ENCODE measurements around the gene UNC5B.

DNA sequence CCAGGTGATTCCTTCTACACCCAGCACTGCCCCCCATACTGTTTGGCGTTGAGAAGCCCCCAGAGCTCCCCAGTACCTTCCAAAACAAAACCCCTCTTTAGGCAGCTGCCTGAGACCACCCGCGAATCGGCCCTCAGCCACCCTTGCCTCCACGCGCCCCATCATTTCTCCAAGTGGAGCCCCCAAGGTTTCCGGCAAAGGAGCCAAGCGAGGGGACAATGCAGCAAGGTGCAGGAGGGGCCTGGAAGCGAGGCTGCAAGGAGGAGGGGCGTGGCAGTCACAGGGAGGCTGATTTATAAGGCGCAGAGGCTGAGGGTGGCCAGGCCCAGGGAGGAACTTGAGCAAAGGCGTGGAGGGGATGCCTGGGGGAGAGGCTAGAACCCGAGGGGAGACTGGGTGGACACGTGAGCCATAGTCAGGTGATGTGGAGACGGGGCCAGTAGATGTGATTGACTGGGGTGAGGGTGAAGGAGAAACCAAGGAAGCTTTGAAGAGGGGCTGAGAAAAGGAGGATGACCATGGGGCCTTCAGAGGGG is 122.9 kb downstream of the UNC5B start:
- TF ChIP-seq EZH2 (IDR thresholded peaks at IDR 0.05; ENCODE audit: borderline replicate concordance, low read depth, low read length, severe bottlenecking): no peak
- TF ChIP-seq, protein P1, sequence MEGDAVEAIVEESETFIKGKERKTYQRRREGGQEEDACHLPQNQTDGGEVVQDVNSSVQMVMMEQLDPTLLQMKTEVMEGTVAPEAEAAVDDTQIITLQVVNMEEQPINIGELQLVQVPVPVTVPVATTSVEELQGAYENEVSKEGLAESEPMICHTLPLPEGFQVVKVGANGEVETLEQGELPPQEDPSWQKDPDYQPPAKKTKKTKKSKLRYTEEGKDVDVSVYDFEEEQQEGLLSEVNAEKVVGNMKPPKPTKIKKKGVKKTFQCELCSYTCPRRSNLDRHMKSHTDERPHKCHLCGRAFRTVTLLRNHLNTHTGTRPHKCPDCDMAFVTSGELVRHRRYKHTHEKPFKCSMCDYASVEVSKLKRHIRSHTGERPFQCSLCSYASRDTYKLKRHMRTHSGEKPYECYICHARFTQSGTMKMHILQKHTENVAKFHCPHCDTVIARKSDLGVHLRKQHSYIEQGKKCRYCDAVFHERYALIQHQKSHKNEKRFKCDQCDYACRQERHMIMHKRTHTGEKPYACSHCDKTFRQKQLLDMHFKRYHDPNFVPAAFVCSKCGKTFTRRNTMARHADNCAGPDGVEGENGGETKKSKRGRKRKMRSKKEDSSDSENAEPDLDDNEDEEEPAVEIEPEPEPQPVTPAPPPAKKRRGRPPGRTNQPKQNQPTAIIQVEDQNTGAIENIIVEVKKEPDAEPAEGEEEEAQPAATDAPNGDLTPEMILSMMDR (IDR thresholded peaks at IDR 0.05; ENCODE audit: borderline replicate concordance, extremely low read depth, low read length, poor library complexity, severe bottlenecking): no peak
